ENCODE data around the gene LRRC71.

The LRRC71 gene

DNA sequence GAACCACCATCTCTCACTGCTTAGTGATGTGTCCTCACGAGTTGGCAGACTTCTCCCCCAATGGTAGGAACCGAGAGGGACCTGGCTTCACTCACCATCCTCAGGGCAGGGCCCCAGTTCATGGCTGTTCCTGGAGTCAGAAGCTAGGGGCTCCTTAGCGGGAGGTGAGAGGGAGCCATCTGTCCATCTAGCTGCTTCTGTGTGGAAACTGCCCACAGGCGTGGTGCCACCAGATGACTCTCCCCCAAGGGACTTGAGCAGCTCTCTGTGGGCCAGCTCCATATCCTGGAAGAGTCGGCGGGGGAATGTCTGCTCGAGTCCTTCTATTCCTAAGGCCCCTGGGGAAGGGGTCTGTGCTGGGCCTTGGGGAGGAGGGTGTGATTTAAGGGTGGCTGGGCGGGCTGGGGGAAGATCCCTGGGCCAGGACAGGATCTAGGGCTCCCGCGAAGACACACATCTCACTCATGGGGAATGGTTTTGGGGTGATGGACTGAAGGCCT, 16.3 kb downstream of the LRRC71 start:
- no peak for DNase-seq (ENCODE audit: extremely low read depth, insufficient read length)
- H3K36me3 ChIP-seq (ENCODE audit: control insufficient read depth, insufficient read depth, low read length), result peaks cover 12% of the 10 kb centered on the region

DNA sequence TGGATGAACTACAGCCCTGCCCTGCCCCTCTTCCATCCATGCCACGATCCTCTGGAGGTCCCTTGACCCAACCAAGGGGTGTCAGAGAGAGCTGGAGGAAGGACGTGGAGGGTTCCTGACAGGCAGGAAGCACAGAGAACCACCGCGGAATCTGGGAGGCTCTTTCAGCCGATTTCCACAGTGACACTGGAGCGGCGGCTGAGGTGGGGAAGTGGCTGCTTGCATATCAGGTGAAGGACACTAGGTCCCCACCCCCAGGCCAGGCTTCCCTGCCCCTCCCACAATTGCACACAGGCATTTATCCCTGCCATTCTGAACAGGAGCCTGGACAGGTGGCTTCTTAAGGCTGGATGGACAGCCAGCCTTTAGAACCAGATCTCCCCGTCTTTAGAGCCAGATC, 17.5 kb downstream of the LRRC71 start:
- peaks cover 18% of the 10 kb centered on the region for H3K36me3 ChIP-seq (ENCODE audit: control insufficient read depth, insufficient read depth, low read length)

More for the DNA sequence above, 16.3 kb downstream of the LRRC71 start:
- Histone ChIP-seq H3K27me3 (replicated peaks; ENCODE audit: control insufficient read depth, insufficient read depth, low read length) (no peaks in the 10 kb centered on the region), H3K4me3 (replicated peaks; ENCODE audit: low read depth, low read length) (no peak overlapping the region)
- TF ChIP-seq, protein P1, sequence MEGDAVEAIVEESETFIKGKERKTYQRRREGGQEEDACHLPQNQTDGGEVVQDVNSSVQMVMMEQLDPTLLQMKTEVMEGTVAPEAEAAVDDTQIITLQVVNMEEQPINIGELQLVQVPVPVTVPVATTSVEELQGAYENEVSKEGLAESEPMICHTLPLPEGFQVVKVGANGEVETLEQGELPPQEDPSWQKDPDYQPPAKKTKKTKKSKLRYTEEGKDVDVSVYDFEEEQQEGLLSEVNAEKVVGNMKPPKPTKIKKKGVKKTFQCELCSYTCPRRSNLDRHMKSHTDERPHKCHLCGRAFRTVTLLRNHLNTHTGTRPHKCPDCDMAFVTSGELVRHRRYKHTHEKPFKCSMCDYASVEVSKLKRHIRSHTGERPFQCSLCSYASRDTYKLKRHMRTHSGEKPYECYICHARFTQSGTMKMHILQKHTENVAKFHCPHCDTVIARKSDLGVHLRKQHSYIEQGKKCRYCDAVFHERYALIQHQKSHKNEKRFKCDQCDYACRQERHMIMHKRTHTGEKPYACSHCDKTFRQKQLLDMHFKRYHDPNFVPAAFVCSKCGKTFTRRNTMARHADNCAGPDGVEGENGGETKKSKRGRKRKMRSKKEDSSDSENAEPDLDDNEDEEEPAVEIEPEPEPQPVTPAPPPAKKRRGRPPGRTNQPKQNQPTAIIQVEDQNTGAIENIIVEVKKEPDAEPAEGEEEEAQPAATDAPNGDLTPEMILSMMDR (IDR thresholded peaks at IDR 0.05; ENCODE audit: insufficient read depth, low read length, poor library complexity, severe bottlenecking), result no peak

DNA sequence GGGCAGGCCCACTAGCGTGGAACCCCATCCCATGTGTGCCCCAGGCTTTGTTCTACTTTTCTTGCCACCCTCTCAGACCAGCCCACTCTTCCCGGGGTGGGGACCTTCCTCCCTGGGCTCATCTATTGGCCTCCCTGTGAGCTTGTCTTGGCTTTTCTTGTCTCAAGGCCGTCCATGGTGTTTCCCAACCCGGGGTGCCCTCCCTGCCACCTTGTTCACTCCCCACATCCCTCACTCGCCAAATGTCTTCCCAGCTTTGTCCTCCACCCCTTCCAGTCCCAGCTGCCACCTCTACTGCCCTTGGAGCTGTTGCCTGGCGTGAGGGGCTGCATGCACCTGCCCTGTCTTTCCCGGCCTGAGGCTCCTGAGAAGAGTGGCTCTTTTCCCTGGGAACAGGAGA, 18.4 kb downstream of the LRRC71 start:
- no peak overlapping the region for H3K4me3 ChIP-seq (replicated peaks; ENCODE audit: low read depth, low read length)
- no peaks in the 10 kb centered on the region for H3K27me3 ChIP-seq (replicated peaks; ENCODE audit: control insufficient read depth, insufficient read depth, low read length)
- TF ChIP-seq, protein P1 (IDR thresholded peaks at IDR 0.05; ENCODE audit: insufficient read depth, low read length, poor library complexity, severe bottlenecking), result no peak
- peaks cover 20% of the 10 kb centered on the region for H3K36me3 ChIP-seq (ENCODE audit: control insufficient read depth, insufficient read depth, low read length)
- DNase-seq (ENCODE audit: extremely low read depth, insufficient read length), result no peak

More for the DNA sequence above, 17.5 kb downstream of the LRRC71 start:
- DNase-seq (ENCODE audit: extremely low read depth, insufficient read length), result no peak
- TF ChIP-seq, protein P1 (IDR thresholded peaks at IDR 0.05; ENCODE audit: insufficient read depth, low read length, poor library complexity, severe bottlenecking), result no peak
- no peak overlapping the region for H3K4me3 ChIP-seq (replicated peaks; ENCODE audit: low read depth, low read length)
- no peaks in the 10 kb centered on the region for H3K27me3 ChIP-seq (replicated peaks; ENCODE audit: control insufficient read depth, insufficient read depth, low read length)

DNA sequence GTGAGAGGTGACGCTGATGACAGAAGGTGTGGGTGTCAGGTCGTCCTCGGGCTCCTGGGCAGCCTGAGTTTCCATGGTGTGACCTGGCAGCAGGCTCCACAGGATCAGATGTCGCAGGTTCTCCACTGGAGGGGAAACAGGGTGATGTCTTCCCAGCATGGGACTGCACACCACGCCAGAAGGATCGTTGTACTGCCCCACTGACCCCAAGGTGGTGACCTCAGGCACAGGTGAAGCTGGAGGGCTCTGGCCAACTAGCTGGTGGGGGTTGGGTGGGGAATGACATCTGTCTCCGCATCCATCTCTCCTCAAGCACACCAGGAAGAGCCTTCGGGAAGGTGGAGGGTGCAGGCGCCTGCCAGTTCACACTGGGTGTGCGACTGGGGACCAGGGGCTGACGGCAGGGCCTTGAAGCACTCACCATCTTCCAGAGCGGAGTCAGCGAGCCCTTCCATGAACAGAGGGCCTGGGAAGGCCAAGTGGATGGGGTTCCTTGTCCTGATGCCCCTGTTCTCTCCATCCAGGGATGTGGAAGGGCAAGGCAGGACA, 19.4 kb downstream of the LRRC71 start:
- H3K27me3 ChIP-seq (replicated peaks; ENCODE audit: control insufficient read depth, insufficient read depth, low read length), result no peaks in the 10 kb centered on the region
- DNase-seq (ENCODE audit: extremely low read depth, insufficient read length), result no peak
- peaks cover 28% of the 10 kb centered on the region for H3K36me3 ChIP-seq (ENCODE audit: control insufficient read depth, insufficient read depth, low read length)
- TF ChIP-seq, protein P1 (IDR thresholded peaks at IDR 0.05; ENCODE audit: insufficient read depth, low read length, poor library complexity, severe bottlenecking), result no peak
- no peak overlapping the region for H3K4me3 ChIP-seq (replicated peaks; ENCODE audit: low read depth, low read length)

DNA sequence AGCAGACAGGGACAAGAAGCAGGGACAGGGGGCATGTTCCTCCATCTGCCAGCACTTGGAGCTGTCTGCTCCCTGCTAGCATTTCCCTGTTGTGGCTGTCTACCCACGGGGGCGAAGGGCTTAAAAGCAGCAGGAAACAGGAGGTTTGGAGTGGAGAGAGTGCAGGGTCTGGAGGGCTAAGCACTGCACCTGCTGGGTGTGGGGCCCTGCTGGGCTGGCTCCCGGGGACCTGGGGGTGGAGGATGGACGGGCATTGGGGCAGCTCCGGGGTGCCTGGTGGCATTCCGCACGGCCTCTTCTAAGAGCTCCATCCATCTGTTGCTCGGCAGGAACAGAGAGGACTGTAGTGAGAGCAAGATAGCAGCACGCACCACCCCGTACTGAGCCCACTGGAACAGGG, 21.2 kb downstream of the LRRC71 start:
- Histone ChIP-seq H3K4me3 (replicated peaks; ENCODE audit: low read depth, low read length) (no peak overlapping the region), H3K36me3 (ENCODE audit: control insufficient read depth, insufficient read depth, low read length) (peaks cover 32% of the 10 kb centered on the region), H3K27me3 (replicated peaks; ENCODE audit: control insufficient read depth, insufficient read depth, low read length) (no peaks in the 10 kb centered on the region)
- no peak for DNase-seq (ENCODE audit: extremely low read depth, insufficient read length)
- TF ChIP-seq, protein P1 (IDR thresholded peaks at IDR 0.05; ENCODE audit: insufficient read depth, low read length, poor library complexity, severe bottlenecking), result no peak

DNA sequence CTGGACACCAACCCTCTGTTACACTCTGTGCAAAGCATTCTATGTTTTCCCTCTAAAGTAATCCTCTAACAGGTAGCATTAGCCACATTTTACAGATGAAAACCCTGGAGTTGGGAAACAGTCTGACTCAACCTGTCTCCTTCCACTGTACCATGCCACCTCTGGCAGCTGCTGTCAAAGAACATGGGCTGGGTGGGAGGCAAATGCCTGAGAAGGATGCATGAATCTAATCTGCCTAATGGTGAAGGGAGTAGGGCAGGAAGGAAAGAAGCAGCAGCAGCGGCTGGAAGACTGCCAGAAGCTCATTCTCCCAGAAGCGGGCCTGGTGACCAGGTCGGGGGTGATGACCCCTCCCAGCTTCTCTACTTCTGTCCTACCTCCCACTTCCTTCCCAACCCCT, 21.7 kb downstream of the LRRC71 start:
- Histone ChIP-seq H3K4me3 (replicated peaks; ENCODE audit: low read depth, low read length) (no peak overlapping the region), H3K27me3 (replicated peaks; ENCODE audit: control insufficient read depth, insufficient read depth, low read length) (no peaks in the 10 kb centered on the region), H3K36me3 (ENCODE audit: control insufficient read depth, insufficient read depth, low read length) (peaks cover 35% of the 10 kb centered on the region)
- DNase-seq (ENCODE audit: extremely low read depth, insufficient read length), result no peak
- TF ChIP-seq, protein P1 (IDR thresholded peaks at IDR 0.05; ENCODE audit: insufficient read depth, low read length, poor library complexity, severe bottlenecking), result no peak
